Fibroblast of lung (primary cell): ENCODE results near the gene ATG10.

ENCODE experiments used
- CTCF ChIP-seq, 2 donors: IDR thresholded peaks in 1 of 2; conservative IDR thresholded peaks in 1 of 2; 1 replicate in 1 of 2; 2 replicates in 1 of 2; pipeline ENCODE4 v1.5.1; 2011 to 2012; ENCODE audit warnings: low read length in 2 of 2, control low read depth in 1 of 2, inconsistent platforms in 1 of 2, low read depth in 1 of 2, mild to moderate bottlenecking in 1 of 2
- EZH2 ChIP-seq: IDR thresholded peaks from 2 replicates; pipeline ENCODE4 v1.5.1; 2012; ENCODE audit warnings: low read length, control low read depth, mild to moderate bottlenecking; ENCODE audit errors: missing control alignments

DNA sequence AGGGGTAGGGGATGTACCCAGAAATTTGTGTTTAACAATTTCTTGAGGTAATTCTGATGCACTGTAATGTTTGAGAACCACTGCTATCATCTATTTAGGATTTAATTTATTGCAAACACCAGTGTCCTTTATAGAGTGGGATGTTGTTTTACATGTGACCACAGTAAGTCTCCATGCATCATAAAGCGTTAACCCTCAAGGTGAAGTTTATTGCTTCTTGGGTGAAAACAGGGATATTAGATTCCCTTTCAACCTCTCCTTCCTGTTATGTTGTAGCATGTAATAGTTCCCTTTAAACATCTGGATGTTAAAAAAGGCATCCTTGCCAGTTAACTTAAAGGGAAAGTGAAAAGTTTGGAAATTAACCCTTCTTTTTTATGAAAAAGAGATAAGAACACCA lies 35.8 kb upstream of the ATG10 start:
- TF ChIP-seq CTCF (conservative IDR thresholded peaks at IDR 0.05 in 1 of 2, IDR thresholded peaks at IDR 0.05 in 1 of 2; ENCODE audit: low read depth in 1 of 2, low read length in 2 of 2) = no peak
- TF ChIP-seq EZH2 = no peak
